Cerebellar nuclear complex (tissue), 1 donor: Measurements from ENCODE around the gene ADIPOQ.
"Not testable (repeated sequence)": the region's sequence is repeated elsewhere in the genome, so short reads cannot be mapped to it uniquely, and the experiment has no call there.

Source experiments
- DNase-seq, 2 experiments: peaks; one replicate each; lab custom pipeline; 2025; lab: John Stamatoyannopoulos, UW

The ADIPOQ gene

GRCh38 chr3:186870421-186871201, 28.1 kb downstream of the ADIPOQ start:
- no peak for DNase-seq

GRCh38 chr3:186871403-186871924, 29.0 kb downstream of the ADIPOQ start:
- DNase-seq = no peak

GRCh38 chr3:186873796-186874195, 31.3 kb downstream of the ADIPOQ start:
- not testable (repeated sequence) for DNase-seq

- not testable (repeated sequence) for DNase-seq
Observed at GRCh38 chr3:186874216-186874615, 31.7 kb downstream of the ADIPOQ start.

GRCh38 chr3:186874841-186875240, 32.3 kb downstream of the ADIPOQ start:
- not testable (repeated sequence) for DNase-seq

- no peak for DNase-seq
Observed at GRCh38 chr3:186875708-186876107, 33.2 kb downstream of the ADIPOQ start.

GRCh38 chr3:186879781-186880180, 37.3 kb downstream of the ADIPOQ start:
- no peak for DNase-seq

- no peak for DNase-seq
Observed at GRCh38 chr3:186880406-186880805, 37.9 kb downstream of the ADIPOQ start.

- DNase-seq = no peak
Observed at GRCh38 chr3:186882150-186882524, 39.6 kb downstream of the ADIPOQ start.

- DNase-seq = no peak
Observed at GRCh38 chr3:186882881-186883685, 40.6 kb downstream of the ADIPOQ start.

GRCh38 chr3:186883686-186884058, 41.2 kb downstream of the ADIPOQ start:
- no peak for DNase-seq

GRCh38 chr3:186884868-186885267, 42.4 kb downstream of the ADIPOQ start:
- DNase-seq = not testable (repeated sequence)

- DNase-seq = no peak
Observed at GRCh38 chr3:186886202-186886981, 43.9 kb downstream of the ADIPOQ start.

GRCh38 chr3:186887507-186887938, 45.0 kb downstream of the ADIPOQ start:
- not testable (repeated sequence) for DNase-seq

- DNase-seq = no peak
Observed at GRCh38 chr3:186888569-186888968, 46.1 kb downstream of the ADIPOQ start.

- DNase-seq = not testable (repeated sequence)
Observed at GRCh38 chr3:186889698-186890097, 47.2 kb downstream of the ADIPOQ start.

GRCh38 chr3:186890911-186891310, 48.4 kb downstream of the ADIPOQ start:
- no peak for DNase-seq

- not testable (repeated sequence) for DNase-seq
Observed at GRCh38 chr3:186893071-186893470, 50.6 kb downstream of the ADIPOQ start.

GRCh38 chr3:186895406-186895805, 52.9 kb downstream of the ADIPOQ start:
- no peak for DNase-seq

GRCh38 chr3:186896006-186896405, 53.5 kb downstream of the ADIPOQ start:
- no peak for DNase-seq

- DNase-seq = no peak
Observed at GRCh38 chr3:186896875-186897274, 54.4 kb downstream of the ADIPOQ start.

GRCh38 chr3:186901135-186901734, 58.7 kb downstream of the ADIPOQ start:
- no peak for DNase-seq
